GM21529 (cell line): Measurements from ENCODE around the gene CHD5.
A peak's percentile ranks its signal among the peaks of the same experiment; 100 is the strongest.

Source experiments
- ATAC-seq: cut with Tn5 transposase; IDR thresholded peaks from one replicate; pipeline ENCODE4 v1.9.1; 2021; ENCODE audit not compliant: unreplicated experiment

Gene CHD5

GRCh38 chr1:6202256-6202655, 22.1 kb upstream of the CHD5 start:
- no peak for ATAC-seq

- no peak for ATAC-seq
These were observed 20.2 kb upstream of the CHD5 start for GRCh38 chr1:6200188-6200809.

GRCh38 chr1:6199298-6200187, 19.4 kb upstream of the CHD5 start, which contains the start of gene RPL22:
TSS of gene RPL22 (minus strand) at chr1:6199595. CDS start at chr1:6199573, 22 bp downstream.
- peak; percentile 96 for ATAC-seq

- ATAC-seq = peak; percentile 22
These were observed 18.7 kb upstream of the CHD5 start for GRCh38 chr1:6198646-6199297.

- ATAC-seq = no peak
These were observed 17.8 kb upstream of the CHD5 start for GRCh38 chr1:6197746-6198427.

GRCh38 chr1:6191968-6192367, 11.8 kb upstream of the CHD5 start:
- ATAC-seq = no peak

GRCh38 chr1:6188466-6188865, 8.3 kb upstream of the CHD5 start:
- ATAC-seq = no peak

GRCh38 chr1:6185635-6186382, 5.7 kb upstream of the CHD5 start:
- no peak for ATAC-seq

GRCh38 chr1:6185151-6185550, 5.0 kb upstream of the CHD5 start:
- ATAC-seq = no peak

GRCh38 chr1:6184083-6184783, 4.1 kb upstream of the CHD5 start:
- ATAC-seq = no peak

GRCh38 chr1:6183520-6183989, 3.4 kb upstream of the CHD5 start:
- no peak for ATAC-seq

GRCh38 chr1:6181347-6181770, 1.2 kb upstream of the CHD5 start:
- no peak for ATAC-seq

GRCh38 chr1:6180707-6181311, 688 bp upstream of the CHD5 start:
- ATAC-seq = no peak

- ATAC-seq = no peak
These were observed 451 bp downstream of the CHD5 start for GRCh38 chr1:6179564-6180175.

GRCh38 chr1:6178751-6179563, 1.2 kb downstream of the CHD5 start:
- ATAC-seq = no peak

- ATAC-seq = no peak
These were observed 2.3 kb downstream of the CHD5 start for GRCh38 chr1:6177681-6178380.

GRCh38 chr1:6176779-6177178, 3.3 kb downstream of the CHD5 start:
- no peak for ATAC-seq
